ENCODE results near the gene SMIM3.
"Not testable (repeated sequence)": the region's sequence is repeated elsewhere in the genome, so short reads cannot be mapped to it uniquely, and the experiment has no call there.

Gene SMIM3

GRCh38 chr5:150765799-150766169 is 12.8 kb upstream of the SMIM3 start:
- DNase-seq, result no peak

- no peak for DNase-seq
These were observed 12.3 kb upstream of the SMIM3 start for GRCh38 chr5:150766251-150766650.

- no peak for DNase-seq
These were observed 7.3 kb upstream of the SMIM3 start for GRCh38 chr5:150771034-150771795.

- DNase-seq, result no peak
These were observed 4.4 kb upstream of the SMIM3 start for GRCh38 chr5:150774145-150774544.

DNA sequence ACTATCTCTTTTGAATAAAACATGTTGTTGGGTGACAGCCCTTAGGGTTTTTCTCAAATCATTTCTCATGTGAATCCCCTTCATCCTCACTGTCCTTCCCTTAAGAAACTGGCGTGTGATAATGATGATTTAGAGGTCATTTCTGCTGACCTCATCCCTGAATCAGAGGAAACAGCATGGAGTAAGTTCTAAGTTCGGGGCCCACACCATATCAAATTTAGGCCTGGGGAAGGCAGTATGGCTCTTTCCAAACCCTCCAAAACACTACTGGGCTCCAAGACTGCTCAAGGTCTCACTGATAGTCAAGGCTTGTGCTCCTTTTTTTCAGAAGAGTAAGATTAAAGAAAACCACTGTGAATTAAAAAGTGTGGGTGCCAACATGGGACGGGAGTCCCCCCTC is 872 bp upstream of the SMIM3 start:
- no peak for DNase-seq

DNA sequence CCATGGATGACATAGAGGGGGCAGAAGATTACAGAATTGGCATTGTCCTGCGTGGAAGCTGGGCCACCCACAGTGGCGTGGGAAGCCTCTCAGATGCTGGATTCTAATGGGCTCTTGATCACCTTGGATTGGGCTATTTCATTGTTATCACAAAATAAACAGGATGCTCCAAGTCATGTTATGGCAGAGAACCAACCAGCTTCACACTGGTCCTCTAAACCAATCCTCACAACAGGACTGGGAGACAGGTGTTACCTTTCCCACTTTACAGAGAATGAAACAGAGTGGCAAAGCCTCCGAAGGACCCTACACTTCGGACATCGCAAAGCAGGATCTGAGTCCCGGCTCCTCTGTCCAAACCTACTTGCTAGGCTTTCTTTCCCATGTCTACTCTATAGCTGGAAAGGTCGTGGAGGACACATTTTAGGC is 455 bp upstream of the SMIM3 start:
- no peak for DNase-seq

GRCh38 chr5:150779397-150780186 is 1.0 kb downstream of the SMIM3 start:
- no peak for DNase-seq

GRCh38 chr5:150780187-150780692 is 1.7 kb downstream of the SMIM3 start:
- no peak for DNase-seq

- no peak for DNase-seq
These were observed 2.3 kb downstream of the SMIM3 start for GRCh38 chr5:150780816-150781221.

DNA sequence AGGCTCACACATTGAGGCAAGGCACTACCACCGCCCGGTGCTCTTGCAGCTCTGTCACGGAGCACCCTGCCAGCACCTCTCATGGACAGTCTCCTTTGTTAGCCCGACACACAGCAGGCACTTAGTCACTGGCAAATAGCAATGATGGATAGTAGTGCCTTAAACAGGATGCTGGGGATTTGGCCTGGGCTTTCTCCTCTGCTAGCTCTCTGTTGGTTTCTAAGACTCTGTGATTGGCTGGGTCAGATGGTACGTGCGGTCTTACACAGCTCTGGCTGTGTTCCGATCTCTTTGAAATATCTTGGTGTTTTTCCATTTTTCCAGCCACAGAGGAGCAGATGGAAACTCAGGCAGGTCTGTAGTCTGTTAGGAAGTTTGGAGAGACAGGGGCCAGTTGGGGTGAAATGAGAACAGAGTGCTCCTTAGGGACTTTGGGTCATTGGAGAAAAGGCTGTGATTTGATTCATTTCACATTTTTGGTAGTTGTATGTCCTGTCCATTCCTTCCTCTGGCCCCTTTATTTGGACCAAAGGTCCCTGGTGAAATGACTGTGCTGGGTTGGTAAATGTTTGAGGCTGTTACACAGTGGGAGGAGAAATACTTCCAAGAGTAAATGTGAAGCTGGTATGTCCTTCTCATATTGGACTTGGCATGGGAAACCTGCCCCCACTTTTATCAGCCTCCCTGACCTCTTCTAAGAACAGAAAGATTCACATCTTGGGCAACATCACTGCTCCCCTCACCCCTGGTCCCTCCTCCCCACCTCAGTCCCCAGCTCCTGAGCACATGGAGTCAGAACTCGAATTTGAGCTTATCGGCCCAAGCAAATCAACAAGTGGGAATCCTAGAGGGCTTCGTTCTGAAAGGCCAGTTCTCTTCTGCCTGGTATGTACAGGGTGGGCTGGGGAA is 3.4 kb downstream of the SMIM3 start:
- no peak for DNase-seq

GRCh38 chr5:150782850-150783249 is 4.3 kb downstream of the SMIM3 start:
- DNase-seq, result no peak

DNA sequence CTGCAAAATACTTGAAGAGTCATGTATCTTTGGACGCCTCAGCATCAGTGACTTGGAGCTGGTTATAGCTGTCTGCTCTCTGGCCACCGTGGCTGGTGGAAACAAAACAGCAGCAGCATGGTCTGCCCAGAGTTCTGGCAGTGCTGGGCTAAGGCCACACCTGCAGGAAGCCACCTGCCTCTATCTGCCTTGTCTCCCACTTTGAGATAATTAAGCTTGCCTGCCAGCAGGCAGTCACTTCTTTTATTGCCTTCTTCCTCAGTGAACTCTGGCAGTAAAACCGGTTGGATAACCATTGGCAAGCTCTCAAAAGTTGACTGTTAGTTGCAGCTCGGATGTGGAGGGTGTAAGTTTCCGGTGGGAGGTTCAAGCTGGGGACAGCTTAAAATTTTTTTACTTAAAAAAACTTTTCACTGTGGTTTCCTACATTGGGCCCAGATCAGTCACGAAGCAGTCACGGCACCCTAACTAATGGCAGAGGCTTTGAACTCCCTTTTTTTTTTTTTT is 4.9 kb downstream of the SMIM3 start:
- DNase-seq, result no peak

DNA sequence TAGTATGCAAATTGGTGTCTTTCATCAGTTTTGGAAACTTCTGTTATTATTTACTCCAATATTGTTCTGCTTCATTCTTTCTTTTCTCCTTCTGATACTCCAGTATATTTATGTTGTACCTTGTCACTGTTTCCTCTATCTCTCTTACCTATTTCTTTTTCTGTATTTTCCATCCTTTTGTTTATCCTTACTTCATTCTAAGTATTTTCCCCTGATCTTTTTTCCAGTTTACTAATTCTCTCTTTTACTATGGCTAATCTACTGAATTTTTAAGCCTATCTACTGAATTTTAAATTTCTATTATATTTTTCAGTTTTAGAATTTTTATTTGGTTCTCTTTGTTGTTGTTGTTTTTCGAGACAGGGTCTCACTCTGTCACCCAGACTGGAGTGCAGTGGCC is 7.4 kb downstream of the SMIM3 start:
- no peak for DNase-seq

DNA sequence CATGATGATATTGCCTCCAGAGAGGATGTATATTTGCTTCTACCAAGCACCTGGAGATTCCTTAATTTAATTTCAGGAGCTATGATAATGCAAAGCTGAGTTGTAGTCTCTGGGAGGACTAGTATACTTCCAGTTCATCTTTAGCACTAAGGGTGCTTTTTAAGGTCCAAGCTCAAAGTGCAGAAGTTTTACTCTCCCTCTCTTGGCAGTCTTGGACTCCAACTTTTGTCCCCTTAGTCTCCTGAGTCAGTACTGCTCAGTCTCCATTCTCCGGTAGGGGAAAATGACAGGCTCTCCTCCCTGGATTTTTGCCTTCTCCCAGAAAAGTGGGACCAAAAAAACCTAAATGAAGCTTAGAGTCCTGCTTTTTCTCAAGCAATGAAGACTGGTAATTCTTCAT is 8.3 kb downstream of the SMIM3 start:
- DNase-seq, result no peak

- DNase-seq, result no peak
These were observed 9.1 kb downstream of the SMIM3 start for GRCh38 chr5:150787656-150788055.

GRCh38 chr5:150788977-150789376 is 10.4 kb downstream of the SMIM3 start:
- DNase-seq, result no peak

DNA sequence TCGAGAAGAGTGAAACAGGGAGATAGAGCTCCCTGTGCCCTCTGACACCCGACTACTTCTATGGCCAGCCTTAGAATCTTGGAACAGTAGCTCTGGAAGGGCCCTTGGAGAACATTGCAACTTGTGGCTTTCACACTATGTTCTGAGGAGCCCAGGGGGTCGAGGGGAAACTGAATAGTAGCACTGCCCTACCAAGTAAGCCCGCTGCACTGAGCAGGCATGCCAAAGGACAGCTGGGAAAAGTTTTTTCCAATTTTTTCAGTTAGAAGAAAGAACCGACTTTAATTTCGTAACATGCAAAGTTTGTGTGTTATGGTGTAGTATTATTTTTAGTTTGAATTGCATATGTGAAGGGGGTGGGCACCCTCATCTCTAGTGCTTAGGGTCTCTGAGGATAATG is 10.9 kb downstream of the SMIM3 start:
- no peak for DNase-seq

GRCh38 chr5:150789943-150790611 is 11.5 kb downstream of the SMIM3 start:
- peak; percentile 58 for DNase-seq

DNA sequence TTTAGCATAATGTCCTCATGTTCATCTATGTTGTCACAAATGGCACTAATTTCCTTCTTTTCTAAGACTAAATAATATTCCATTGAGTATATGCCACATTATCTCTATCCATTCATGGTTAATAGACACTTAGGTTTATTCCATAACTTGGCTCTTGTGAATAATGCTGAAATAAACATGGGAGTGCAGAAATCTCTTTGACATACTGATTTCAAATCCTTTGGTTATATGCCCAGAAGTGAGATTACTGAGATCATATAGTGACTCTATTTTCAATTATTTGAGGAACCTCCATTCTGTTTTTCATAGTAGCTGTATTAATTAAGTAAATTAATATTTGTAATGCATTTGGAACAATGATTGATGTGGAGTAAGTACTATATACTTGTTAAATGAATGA is 13.0 kb downstream of the SMIM3 start:
- no peak for DNase-seq

- DNase-seq, result not testable (repeated sequence)
These were observed 14.9 kb downstream of the SMIM3 start for GRCh38 chr5:150793423-150793888.

GRCh38 chr5:150794927-150795326 is 16.4 kb downstream of the SMIM3 start:
- no peak for DNase-seq

- DNase-seq, result no peak
These were observed 18.8 kb downstream of the SMIM3 start for GRCh38 chr5:150797384-150797783.

Data from NK-92 treated with Interleukin-12 subunit alpha and Interleukin-12 subunit beta, amount 100 ng/mL, for 24 hours (cell line).